ENCODE measurements around the gene ADCY5. TPM values are rescaled to one million over a fixed set of nuclear protein-coding genes. Genes with fewer than 3 reads are reported as not detected.

Gene ADCY5
- polyA plus RNA-seq, 1 donor: 10.6 TPM

- Histone ChIP-seq H3K27me3 (ENCODE audit: control insufficient read depth, insufficient read depth, low read length) (no peaks in the 10 kb centered on the region), H3K36me3 (ENCODE audit: control insufficient read depth, insufficient read depth, low read length) (peaks cover 15% of the 10 kb centered on the region), H3K4me3 (ENCODE audit: low read length) (no peak overlapping the region), H3K4me1 (ENCODE audit: control insufficient read depth, insufficient read depth, low read length) (no peaks in the 10 kb centered on the region), H3K9me3 (ENCODE audit: control insufficient read depth, low read depth, low read length) (no peaks in the 10 kb centered on the region), H3K27ac (ENCODE audit: low read length) (no peak overlapping the region)
- no CpG with 5 or more reads among the region's 2 CpGs for WGBS (ENCODE audit: insufficient coverage, low lambda C conversion rate)
- no peak for DNase-seq
Observed at GRCh38 chr3:123305192-123305591, 143.7 kb downstream of the ADCY5 start.

DNA sequence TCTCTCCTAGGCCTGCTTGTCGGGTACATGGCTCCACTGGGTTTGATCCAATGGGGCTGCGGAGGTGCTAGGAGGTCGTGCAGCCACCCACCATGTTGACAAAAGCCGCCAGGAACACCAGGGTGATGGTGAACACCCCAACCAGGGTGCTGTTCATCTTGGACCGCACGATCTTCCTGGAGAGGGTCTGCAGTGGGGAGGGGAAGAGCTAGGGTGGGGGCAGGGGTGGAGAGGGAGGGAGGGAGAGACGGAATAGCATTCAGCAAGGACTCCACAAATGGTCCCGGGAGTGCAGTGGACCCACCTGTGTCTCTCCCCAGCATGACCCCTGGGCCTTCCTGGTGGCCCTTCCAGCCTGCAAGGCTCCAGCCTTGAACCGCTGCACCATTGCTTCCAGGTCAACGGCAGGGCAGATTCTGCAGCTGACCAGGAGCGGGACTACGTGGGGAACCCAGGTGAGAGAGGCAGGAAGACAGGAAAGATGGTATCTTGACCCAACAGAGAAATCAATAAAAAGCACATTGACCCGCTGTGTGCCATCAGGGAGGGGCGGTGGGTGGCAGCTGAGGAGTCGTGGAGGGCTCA lies 144.8 kb downstream of the ADCY5 start:
- H3K4me3 ChIP-seq (ENCODE audit: low read length): no peak overlapping the region
- peaks cover 21% of the 10 kb centered on the region for H3K36me3 ChIP-seq (ENCODE audit: control insufficient read depth, insufficient read depth, low read length)
- H3K27me3 ChIP-seq (ENCODE audit: control insufficient read depth, insufficient read depth, low read length): no peaks in the 10 kb centered on the region
- no peaks in the 10 kb centered on the region for H3K4me1 ChIP-seq (ENCODE audit: control insufficient read depth, insufficient read depth, low read length)
- H3K27ac ChIP-seq (ENCODE audit: low read length): no peak overlapping the region
- H3K9me3 ChIP-seq (ENCODE audit: control insufficient read depth, low read depth, low read length): no peaks in the 10 kb centered on the region
- WGBS (ENCODE audit: insufficient coverage, low lambda C conversion rate): no CpG with 5 or more reads among the region's 15 CpGs
- no peak for DNase-seq

- no CpG with 5 or more reads among the region's 14 CpGs for WGBS (ENCODE audit: insufficient coverage, low lambda C conversion rate)
- H3K36me3 ChIP-seq (ENCODE audit: control insufficient read depth, insufficient read depth, low read length): peaks cover 21% of the 10 kb centered on the region
- H3K27me3 ChIP-seq (ENCODE audit: control insufficient read depth, insufficient read depth, low read length): no peaks in the 10 kb centered on the region
- no peak overlapping the region for H3K4me3 ChIP-seq (ENCODE audit: low read length)
- no peaks in the 10 kb centered on the region for H3K9me3 ChIP-seq (ENCODE audit: control insufficient read depth, low read depth, low read length)
- no peak overlapping the region for H3K27ac ChIP-seq (ENCODE audit: low read length)
- DNase-seq: no peak
- H3K4me1 ChIP-seq (ENCODE audit: control insufficient read depth, insufficient read depth, low read length): no peaks in the 10 kb centered on the region
Observed at GRCh38 chr3:123302961-123303360, 145.9 kb downstream of the ADCY5 start.

DNA sequence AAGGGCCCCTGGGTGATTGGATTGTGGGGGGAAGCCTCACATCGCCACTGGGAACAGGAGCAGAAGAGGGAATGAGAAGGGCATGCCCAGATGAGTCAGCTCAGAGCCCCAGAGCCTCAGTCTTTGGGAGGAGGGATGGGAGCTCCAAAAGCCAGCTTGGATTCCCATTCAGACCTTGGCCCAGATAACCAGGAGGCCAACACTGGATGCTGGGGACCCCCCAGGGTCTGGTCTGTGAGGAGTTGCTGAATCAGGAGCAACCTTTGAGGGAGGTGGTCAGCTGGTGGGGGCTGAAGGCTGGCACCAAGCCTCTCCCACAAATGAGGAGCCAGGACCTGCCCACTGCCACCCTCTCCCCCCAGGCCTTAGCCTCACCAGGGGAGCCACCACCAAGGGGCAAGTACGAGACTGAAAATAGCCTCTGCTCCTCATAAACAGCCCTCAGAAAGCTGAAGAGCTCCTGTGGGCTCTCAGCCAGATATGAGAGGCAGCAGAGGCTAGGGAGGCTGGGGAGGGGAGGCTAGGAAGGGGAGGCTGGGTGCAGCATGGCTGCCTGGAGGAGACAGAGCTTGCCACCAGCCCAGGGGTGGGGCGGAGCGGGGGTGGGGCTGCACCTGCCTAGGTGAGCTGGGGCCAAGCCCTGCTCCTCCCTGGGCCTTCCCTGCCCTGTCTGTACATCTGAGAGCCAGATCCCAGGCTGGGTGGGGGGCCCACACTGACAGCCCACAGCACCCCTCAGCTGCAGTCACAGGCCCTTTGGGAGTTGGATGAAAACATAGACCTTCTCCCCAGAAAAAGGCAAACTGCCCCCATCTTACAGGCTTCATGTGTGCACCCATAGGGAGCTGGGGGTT lies 147.3 kb downstream of the ADCY5 start:
- DNase-seq: no peak
- H3K36me3 ChIP-seq (ENCODE audit: control insufficient read depth, insufficient read depth, low read length): peaks cover 25% of the 10 kb centered on the region
- no peaks in the 10 kb centered on the region for H3K27me3 ChIP-seq (ENCODE audit: control insufficient read depth, insufficient read depth, low read length)
- no peaks in the 10 kb centered on the region for H3K4me1 ChIP-seq (ENCODE audit: control insufficient read depth, insufficient read depth, low read length)
- no peak overlapping the region for H3K27ac ChIP-seq (ENCODE audit: low read length)
- no CpG with 5 or more reads among the region's 4 CpGs for WGBS (ENCODE audit: insufficient coverage, low lambda C conversion rate)
- H3K9me3 ChIP-seq (ENCODE audit: control insufficient read depth, low read depth, low read length): no peaks in the 10 kb centered on the region
- no peak overlapping the region for H3K4me3 ChIP-seq (ENCODE audit: low read length)

DNA sequence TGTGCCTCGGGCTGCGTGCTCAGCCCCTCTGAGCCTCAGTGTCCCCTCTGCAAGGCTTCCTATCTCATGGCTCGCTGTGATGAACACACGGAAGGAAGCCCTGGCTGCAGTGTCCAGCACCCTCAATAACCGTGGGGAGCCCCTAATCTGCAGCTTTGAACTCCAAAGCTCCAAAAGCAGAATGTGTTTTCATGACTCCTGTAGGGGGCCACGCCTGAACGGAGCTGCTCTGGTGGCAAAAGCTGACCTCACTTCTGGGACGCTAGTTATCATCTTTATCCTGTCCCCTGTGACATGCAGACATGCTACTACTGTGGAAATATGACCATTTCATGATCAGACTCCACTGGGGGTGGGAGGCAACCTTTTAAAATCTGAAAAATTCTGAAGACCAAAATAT lies 148.3 kb downstream of the ADCY5 start:
- Histone ChIP-seq H3K36me3 (ENCODE audit: control insufficient read depth, insufficient read depth, low read length) (peaks cover 25% of the 10 kb centered on the region), H3K27me3 (ENCODE audit: control insufficient read depth, insufficient read depth, low read length) (no peaks in the 10 kb centered on the region), H3K4me1 (ENCODE audit: control insufficient read depth, insufficient read depth, low read length) (no peaks in the 10 kb centered on the region), H3K27ac (ENCODE audit: low read length) (no peak overlapping the region), H3K9me3 (ENCODE audit: control insufficient read depth, low read depth, low read length) (no peaks in the 10 kb centered on the region), H3K4me3 (ENCODE audit: low read length) (no peak overlapping the region)
- no CpG with 5 or more reads among the region's 8 CpGs for WGBS (ENCODE audit: insufficient coverage, low lambda C conversion rate)
- DNase-seq: no peak

DNA sequence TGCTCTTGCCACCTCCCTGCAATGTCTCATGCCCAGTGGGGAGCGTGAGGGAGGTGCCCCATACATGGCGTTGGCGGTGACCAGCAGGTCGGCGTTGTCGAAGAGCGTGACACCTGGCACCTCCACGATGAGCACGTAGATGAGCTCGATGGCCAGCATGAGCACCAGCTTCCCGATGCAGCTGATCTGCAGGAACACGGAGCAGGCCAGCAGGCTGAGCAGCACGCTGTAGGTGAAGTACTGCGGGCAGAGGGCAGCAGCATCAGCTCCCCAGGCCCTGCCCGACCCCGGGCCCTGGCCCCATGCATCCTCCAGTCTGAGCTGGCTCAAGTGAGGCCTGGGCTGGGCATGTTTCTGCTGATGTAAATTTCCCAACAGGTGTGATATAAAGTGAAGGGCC lies 148.8 kb downstream of the ADCY5 start:
- Histone ChIP-seq H3K9me3 (ENCODE audit: control insufficient read depth, low read depth, low read length) (no peaks in the 10 kb centered on the region), H3K27me3 (ENCODE audit: control insufficient read depth, insufficient read depth, low read length) (no peaks in the 10 kb centered on the region), H3K36me3 (ENCODE audit: control insufficient read depth, insufficient read depth, low read length) (peaks cover 25% of the 10 kb centered on the region), H3K27ac (ENCODE audit: low read length) (no peak overlapping the region), H3K4me1 (ENCODE audit: control insufficient read depth, insufficient read depth, low read length) (no peaks in the 10 kb centered on the region), H3K4me3 (ENCODE audit: low read length) (no peak overlapping the region)
- WGBS (ENCODE audit: insufficient coverage, low lambda C conversion rate): no CpG with 5 or more reads among the region's 16 CpGs
- no peak for DNase-seq

GRCh38 chr3:123299581-123299980 lies 149.3 kb downstream of the ADCY5 start:
- Histone ChIP-seq H3K9me3 (ENCODE audit: control insufficient read depth, low read depth, low read length) (no peaks in the 10 kb centered on the region), H3K27me3 (ENCODE audit: control insufficient read depth, insufficient read depth, low read length) (no peaks in the 10 kb centered on the region), H3K4me3 (ENCODE audit: low read length) (no peak overlapping the region), H3K36me3 (ENCODE audit: control insufficient read depth, insufficient read depth, low read length) (peaks cover 25% of the 10 kb centered on the region), H3K4me1 (ENCODE audit: control insufficient read depth, insufficient read depth, low read length) (no peaks in the 10 kb centered on the region), H3K27ac (ENCODE audit: low read length) (no peak overlapping the region)
- WGBS (ENCODE audit: insufficient coverage, low lambda C conversion rate): no CpG with 5 or more reads among the region's 8 CpGs
- DNase-seq: no peak

GRCh38 chr3:123298903-123299302 lies 150.0 kb downstream of the ADCY5 start:
- DNase-seq: no peak
- Histone ChIP-seq H3K9me3 (ENCODE audit: control insufficient read depth, low read depth, low read length) (no peaks in the 10 kb centered on the region), H3K4me1 (ENCODE audit: control insufficient read depth, insufficient read depth, low read length) (no peaks in the 10 kb centered on the region), H3K4me3 (ENCODE audit: low read length) (no peak overlapping the region), H3K27me3 (ENCODE audit: control insufficient read depth, insufficient read depth, low read length) (no peaks in the 10 kb centered on the region), H3K27ac (ENCODE audit: low read length) (no peak overlapping the region), H3K36me3 (ENCODE audit: control insufficient read depth, insufficient read depth, low read length) (peaks cover 25% of the 10 kb centered on the region)
- WGBS (ENCODE audit: insufficient coverage, low lambda C conversion rate): no CpG with 5 or more reads among the region's 5 CpGs

- 90% methylated on average over 3 of the region's 6 CpGs for WGBS (ENCODE audit: insufficient coverage, low lambda C conversion rate)
- DNase-seq: no peak
- Histone ChIP-seq H3K4me1 (ENCODE audit: control insufficient read depth, insufficient read depth, low read length) (no peaks in the 10 kb centered on the region), H3K27ac (ENCODE audit: low read length) (no peak overlapping the region), H3K36me3 (ENCODE audit: control insufficient read depth, insufficient read depth, low read length) (peaks cover 22% of the 10 kb centered on the region), H3K4me3 (ENCODE audit: low read length) (no peak overlapping the region), H3K9me3 (ENCODE audit: control insufficient read depth, low read depth, low read length) (no peaks in the 10 kb centered on the region), H3K27me3 (ENCODE audit: control insufficient read depth, insufficient read depth, low read length) (no peaks in the 10 kb centered on the region)
Observed at GRCh38 chr3:123297627-123297899, 151.3 kb downstream of the ADCY5 start.

DNA sequence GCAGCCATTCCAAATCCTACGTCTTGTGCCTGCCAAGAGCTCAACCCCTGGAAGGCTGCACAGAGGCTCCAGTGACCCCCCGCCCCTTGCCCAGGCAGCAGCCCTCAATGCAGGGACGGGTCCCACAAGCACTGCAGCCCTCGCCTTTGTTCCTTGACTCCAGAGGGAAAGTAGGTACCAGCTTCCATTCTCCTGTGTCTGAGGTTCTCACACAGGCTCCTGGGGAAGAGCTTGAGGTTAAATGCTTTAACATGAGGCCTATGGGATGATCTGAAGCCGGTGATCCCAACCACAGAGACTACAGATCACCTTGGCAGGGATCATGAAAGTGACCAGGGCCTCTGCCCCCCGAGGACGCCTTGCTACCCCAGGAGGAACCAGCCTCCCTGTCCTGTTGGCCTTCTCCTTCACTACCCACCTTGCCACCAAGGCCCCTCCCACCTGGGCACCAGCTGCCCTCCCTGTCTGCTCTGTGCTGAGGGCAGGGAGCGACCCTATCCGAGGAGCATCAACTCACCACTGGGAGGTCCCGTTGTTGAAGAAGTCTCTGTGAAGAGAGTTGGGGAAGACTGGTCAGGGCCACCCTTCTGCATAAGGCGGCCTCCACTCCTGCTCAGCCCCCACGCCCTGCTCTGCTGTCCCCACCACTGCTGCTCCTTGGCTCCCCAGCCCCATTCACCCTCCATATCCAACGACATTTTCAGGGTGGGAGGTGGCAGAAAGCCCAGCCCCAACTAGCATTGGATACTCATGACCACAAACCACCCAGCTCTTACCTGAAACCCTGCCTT lies 151.9 kb downstream of the ADCY5 start:
- peaks cover 18% of the 10 kb centered on the region for H3K36me3 ChIP-seq (ENCODE audit: control insufficient read depth, insufficient read depth, low read length)
- no peaks in the 10 kb centered on the region for H3K9me3 ChIP-seq (ENCODE audit: control insufficient read depth, low read depth, low read length)
- DNase-seq: no peak
- no peak overlapping the region for H3K27ac ChIP-seq (ENCODE audit: low read length)
- no peak overlapping the region for H3K4me3 ChIP-seq (ENCODE audit: low read length)
- no peaks in the 10 kb centered on the region for H3K4me1 ChIP-seq (ENCODE audit: control insufficient read depth, insufficient read depth, low read length)
- H3K27me3 ChIP-seq (ENCODE audit: control insufficient read depth, insufficient read depth, low read length): no peaks in the 10 kb centered on the region
- no CpG with 5 or more reads among the region's 13 CpGs for WGBS (ENCODE audit: insufficient coverage, low lambda C conversion rate)

Data from large intestine (tissue), 3 donors.